HepG2 (cell line): ENCODE results near the gene OOSP3. TPM values are rescaled to one million over a fixed set of nuclear protein-coding genes. Genes with fewer than 3 reads are reported as not detected.

ENCODE experiments used
- ATAC-seq: fragments of 200-7000 bp; cut with Tn5 transposase; 3 replicates; pipeline ENCODE4 v1.9.1; 2020; ENCODE audit warnings: mild to moderate bottlenecking, moderate library complexity
- BruUV-seq: library from RNA; stranded (reverse); fragments of 400-500 nt; replicated peaks from 2 replicates; lab custom pipeline; 2021; lab: Mats Ljungman, UMichigan
- CTCF ChIA-PET: fragments of 300-600 bp; formaldehyde crosslinking; extraction: SDS; loops from one replicate; lab custom pipeline; 2021; ENCODE audit warnings: low total read pairs, inconsistent platforms, low intra/inter-chr PET ratio; lab: Yijun Ruan, JAX
- POLR2A ChIA-PET: fragments of 350-600 bp; sonication (Branson Sonifier 250); formaldehyde crosslinking; loops from one replicate; lab custom pipeline; 2020; ENCODE audit warnings: antibody characterized with exemption, inconsistent platforms; lab: Yijun Ruan, JAX
- DNase-seq: peaks from one replicate; pipeline ENCODE4 v3.0.0-alpha.2; 2015; ENCODE audit warnings: low spot score
- FAIRE-seq: peaks from 3 replicates; lab custom pipeline; 2011; peaks lifted over from hg19 to GRCh38; lab: Jason Lieb, UNC
- H2AFZ ChIP-seq: one replicate; pipeline ENCODE4 v1.6.1; 2011; ENCODE audit warnings: low read length, inconsistent platforms
- H3K27ac ChIP-seq: fragments of 300-600 bp; 3 replicates; pipeline ENCODE4 v1.8.0; 2011; ENCODE audit warnings: mixed run types, mild to moderate bottlenecking, mixed read lengths, low read length, inconsistent platforms; ENCODE audit not compliant: insufficient read depth; ENCODE audit errors: extremely low read length
- H3K27me3 ChIP-seq, 2 experiments: fragments of 200-600 bp in 1 of 2; 2 replicates in 1 of 2; 3 replicates in 1 of 2; pipeline versions ENCODE4 v1.6.0 to v1.8.0; 2011; ENCODE audit warnings: low read length in 2 of 2, mild to moderate bottlenecking in 2 of 2, moderate library complexity in 2 of 2, inconsistent platforms in 1 of 2; ENCODE audit not compliant: insufficient read depth in 2 of 2, control insufficient read depth in 1 of 2
- H3K36me3 ChIP-seq, 2 experiments: fragments of 200-600 bp in 1 of 2; replicated peaks in 1 of 2; 2 replicates in 1 of 2; 3 replicates in 1 of 2; pipeline versions ENCODE4 v1.5.1 to v1.8.0; 2011; ENCODE audit warnings: low read length in 2 of 2, inconsistent platforms in 1 of 2; ENCODE audit not compliant: insufficient read depth in 2 of 2, control insufficient read depth in 1 of 2
- H3K4me1 ChIP-seq: 2 replicates; pipeline ENCODE4 v1.5.1; 2012; ENCODE audit warnings: low read length, inconsistent platforms; ENCODE audit not compliant: insufficient read depth
- H3K4me2 ChIP-seq: 2 replicates; pipeline ENCODE4 v1.6.0; 2011; ENCODE audit warnings: low read depth, low read length, inconsistent platforms
- H3K4me3 ChIP-seq, 3 experiments: fragments of 200-600 bp in 1 of 3; sonication (generic), shearing (Covaris generic) in 1 of 3; replicated peaks in 1 of 3; 2 replicates each; pipeline ENCODE4 v1.5.1; 2011 to 2016; ENCODE audit warnings: low read length in 3 of 3, inconsistent platforms in 2 of 3, low read depth in 2 of 3, mild to moderate bottlenecking in 2 of 3, control low read depth in 1 of 3, mixed read lengths in 1 of 3; ENCODE audit not compliant: insufficient read depth in 1 of 3
- H3K79me2 ChIP-seq: one replicate; pipeline ENCODE4 v1.6.1; 2011; ENCODE audit warnings: low read length, inconsistent platforms; ENCODE audit not compliant: insufficient read depth
- H3K9ac ChIP-seq: 2 replicates; pipeline ENCODE4 v1.6.0; 2011; ENCODE audit warnings: mild to moderate bottlenecking, low read depth, low read length, inconsistent platforms; ENCODE audit not compliant: insufficient read depth
- H3K9me3 ChIP-seq: 2 replicates; pipeline ENCODE4 v1.5.1; 2012; ENCODE audit warnings: mild to moderate bottlenecking, low read length
- H4K20me1 ChIP-seq: 2 replicates; pipeline ENCODE4 v1.6.0; 2011; ENCODE audit warnings: inconsistent platforms, mild to moderate bottlenecking, low read length, moderate library complexity; ENCODE audit not compliant: insufficient read depth
- BCL6 ChIP-seq: IDR thresholded peaks from 2 replicates; pipeline ENCODE4 v1.6.1; 2016; ENCODE audit warnings: missing genetic modification reagents, missing compliant biosample characterization
- FOXK2 ChIP-seq: fragments of 450-650 bp; IDR thresholded peaks from 2 replicates; pipeline ENCODE4 v1.6.1; 2016
- JARID2 ChIP-seq: sonication (generic); formaldehyde crosslinking; IDR thresholded peaks from 2 replicates; pipeline ENCODE4 v1.8.1; 2023; ENCODE audit warnings: missing genetic modification reagents, inconsistent platforms; ENCODE audit not compliant: insufficient replicate concordance
- MTA1 ChIP-seq: sonication (generic); formaldehyde crosslinking; IDR thresholded peaks from 2 replicates; pipeline ENCODE4 v1.4.0; 2020; ENCODE audit warnings: missing genetic modification reagents, mild to moderate bottlenecking, borderline replicate concordance
- NFE2L2 ChIP-seq: fragments of 150-350 bp; IDR thresholded peaks from 2 replicates; pipeline ENCODE4 v1.6.1; 2014; ENCODE audit warnings: low read length
- SAFB2 ChIP-seq: sonication (generic); formaldehyde crosslinking; IDR thresholded peaks from 2 replicates; pipeline ENCODE4 v1.5.1; 2020; ENCODE audit warnings: missing genetic modification reagents, low read depth, mild to moderate bottlenecking, borderline replicate concordance
- SMC3 ChIP-seq: IDR thresholded peaks from 2 replicates; pipeline ENCODE4 v1.6.1; 2011; ENCODE audit warnings: low read length, improper control_type of control experiment
- ZBTB38 ChIP-seq: sonication (generic); formaldehyde crosslinking; IDR thresholded peaks from 2 replicates; pipeline ENCODE4 v1.5.1; 2020; ENCODE audit warnings: mild to moderate bottlenecking, missing genetic modification reagents
- ZKSCAN8 ChIP-seq: IDR thresholded peaks from 2 replicates; pipeline ENCODE4 v1.6.1; 2016; ENCODE audit warnings: borderline replicate concordance, missing genetic modification reagents, missing compliant biosample characterization
- ZNF280D ChIP-seq: sonication (generic); formaldehyde crosslinking; IDR thresholded peaks from 2 replicates; pipeline ENCODE4 v1.5.1; 2020; ENCODE audit warnings: mild to moderate bottlenecking, missing genetic modification reagents
- ZNF546 ChIP-seq: sonication (generic); formaldehyde crosslinking; conservative IDR thresholded peaks from 2 replicates; pipeline ENCODE4 v1.8.1; 2023; ENCODE audit warnings: mild to moderate bottlenecking, missing genetic modification reagents
- ZNF75D ChIP-seq: sonication (generic); formaldehyde crosslinking; IDR thresholded peaks from 2 replicates; pipeline ENCODE4 v1.8.1; 2023; ENCODE audit warnings: missing genetic modification reagents, mild to moderate bottlenecking, borderline replicate concordance
- WGBS: methylation state at CpG from one replicate; pipeline ENCODE4 v1.1.6; 2017; ENCODE audit warnings: low lambda C conversion rate; 5-methylcytosine and 5-hydroxymethylcytosine counted together
- in situ Hi-C: cut with HindIII; loops from 2 replicates; pipeline ENCODE4 v1.10.0; 2017; ENCODE audit warnings: low pct_unique_long_range_greater_than_20kb; ENCODE audit not compliant: extremely low pct_ligation_motif_present
- intact Hi-C: fragments of 100-400 bp; cut with micrococcal nuclease; formaldehyde crosslinking; loops from one replicate; pipeline ENCODE4 v1.10.0; 2022; ENCODE audit not compliant: unreplicated experiment
- polyA plus RNA-seq, 8 experiments: library from polyadenylated mRNA; depleted of rRNA in 3 of 8; stranded (reverse) in 7 of 8; unstranded in 1 of 8; fragments of >200 nt; fragmentation: Illumina TruSeq in 4 of 8; extraction: Trizol in 4 of 8; gene quantifications; 2 replicates each; pipeline versions ENCODE4 v1.2.1 to v1.2.3, GENCODE V29; 2011 to 2016; ENCODE audit warnings: low read depth in 4 of 8, missing spikeins in 1 of 8, mixed read lengths in 1 of 8; ENCODE audit not compliant: insufficient read depth in 1 of 8
- total RNA-seq, 5 experiments: library from RNA; depleted of rRNA; stranded (reverse); fragments of >200 nt; fragmentation: Illumina TruSeq; extraction: Trizol; gene quantifications; 2 replicates each; pipeline ENCODE4 v1.2.3, GENCODE V29; 2016; ENCODE audit warnings: low read depth in 1 of 5
- TF ChIP-seq, protein P1 (sequence below): sonication (generic); formaldehyde crosslinking; IDR thresholded peaks from 2 replicates; pipeline ENCODE4 v1.4.0; 2020; ENCODE audit warnings: mild to moderate bottlenecking, missing genetic modification reagents
- TF ChIP-seq, protein P2 (sequence below): sonication (generic); formaldehyde crosslinking; IDR thresholded peaks from 2 replicates; pipeline ENCODE4 v1.8.0; 2022; ENCODE audit warnings: mild to moderate bottlenecking, missing genetic modification reagents, borderline replicate concordance

OOSP3 gene
- total and polyA plus RNA-seq, 2 of the 13 experiments (the other 11 are each of a cell fraction or from before 2014, with no cell fraction given): not detected

DNA sequence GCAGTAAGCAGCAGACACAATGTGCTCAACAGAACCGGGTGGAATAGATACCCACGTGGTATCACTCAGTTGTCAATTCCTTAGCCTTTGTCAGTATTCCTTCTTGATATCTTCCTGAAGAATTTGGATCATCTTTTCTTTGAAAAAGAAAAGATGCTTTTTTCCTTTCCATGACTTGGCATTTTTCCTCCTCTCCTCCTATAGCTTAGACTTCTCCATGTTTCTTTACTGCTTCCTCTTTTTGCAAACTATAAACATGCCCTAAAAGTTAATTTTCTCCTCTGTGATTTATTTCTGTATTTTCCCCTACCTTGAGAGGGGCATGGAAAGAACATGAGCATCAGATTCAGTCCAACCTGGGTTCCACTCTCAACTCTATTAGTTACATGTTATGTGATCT is 45.0 kb upstream of the OOSP3 start:
- Histone ChIP-seq H3K36me3 (no peaks in the 10 kb centered on the region), H3K27ac (no peak overlapping the region), H3K79me2 (no peaks in the 10 kb centered on the region), H3K4me1 (no peaks in the 10 kb centered on the region), H3K9me3 (no peaks in the 10 kb centered on the region), H2AFZ (no peak overlapping the region), H3K9ac (no peak overlapping the region), H3K4me2 (no peak overlapping the region), H3K27me3 (no peaks in the 10 kb centered on the region), H4K20me1 (no peaks in the 10 kb centered on the region), H3K4me3 (no peak overlapping the region)
- BruUV-seq: no TSS peak
- in situ Hi-C loops: no loop called here
- FAIRE-seq (no peak), DNase-seq (no peak), ATAC-seq (no peak)
- intact Hi-C loops: no loop called here
- TF ChIP-seq BCL6 (CRISPR knock-in tag) (no peak), ZNF280D (CRISPR knock-in tag) (no peak), FOXK2 (no peak), NFE2L2 (peak; percentile 68), SMC3 (no peak)
- 0% methylated on average over 2 of the region's 2 CpGs for WGBS
- ChIA-PET POLR2A (no interaction called here), CTCF (no interaction called here)

- H3K9me3 ChIP-seq: no peaks in the 10 kb centered on the region
- intact Hi-C loops (no loop called here), in situ Hi-C loops (no loop called here)
- no peak overlapping the region for H3K4me3 ChIP-seq
- H3K27me3 ChIP-seq: no peaks in the 10 kb centered on the region
- TF ChIP-seq JARID2 (CRISPR knock-in tag): no peak
- no peak for TF ChIP-seq SAFB2 (CRISPR knock-in tag)
- TF ChIP-seq, protein P1, sequence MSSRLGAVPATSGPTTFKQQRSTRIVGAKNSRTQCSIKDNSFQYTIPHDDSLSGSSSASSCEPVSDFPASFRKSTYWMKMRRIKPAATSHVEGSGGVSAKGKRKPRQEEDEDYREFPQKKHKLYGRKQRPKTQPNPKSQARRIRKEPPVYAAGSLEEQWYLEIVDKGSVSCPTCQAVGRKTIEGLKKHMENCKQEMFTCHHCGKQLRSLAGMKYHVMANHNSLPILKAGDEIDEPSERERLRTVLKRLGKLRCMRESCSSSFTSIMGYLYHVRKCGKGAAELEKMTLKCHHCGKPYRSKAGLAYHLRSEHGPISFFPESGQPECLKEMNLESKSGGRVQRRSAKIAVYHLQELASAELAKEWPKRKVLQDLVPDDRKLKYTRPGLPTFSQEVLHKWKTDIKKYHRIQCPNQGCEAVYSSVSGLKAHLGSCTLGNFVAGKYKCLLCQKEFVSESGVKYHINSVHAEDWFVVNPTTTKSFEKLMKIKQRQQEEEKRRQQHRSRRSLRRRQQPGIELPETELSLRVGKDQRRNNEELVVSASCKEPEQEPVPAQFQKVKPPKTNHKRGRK (CRISPR knock-in tag): no peak
- no peak for TF ChIP-seq ZNF546 (CRISPR knock-in tag)
- no peak for TF ChIP-seq ZNF75D
- no peak for TF ChIP-seq MTA1 (CRISPR knock-in tag)
- no peak for TF ChIP-seq ZBTB38 (CRISPR knock-in tag)
- TF ChIP-seq ZKSCAN8: no peak
- TF ChIP-seq, protein P2, sequence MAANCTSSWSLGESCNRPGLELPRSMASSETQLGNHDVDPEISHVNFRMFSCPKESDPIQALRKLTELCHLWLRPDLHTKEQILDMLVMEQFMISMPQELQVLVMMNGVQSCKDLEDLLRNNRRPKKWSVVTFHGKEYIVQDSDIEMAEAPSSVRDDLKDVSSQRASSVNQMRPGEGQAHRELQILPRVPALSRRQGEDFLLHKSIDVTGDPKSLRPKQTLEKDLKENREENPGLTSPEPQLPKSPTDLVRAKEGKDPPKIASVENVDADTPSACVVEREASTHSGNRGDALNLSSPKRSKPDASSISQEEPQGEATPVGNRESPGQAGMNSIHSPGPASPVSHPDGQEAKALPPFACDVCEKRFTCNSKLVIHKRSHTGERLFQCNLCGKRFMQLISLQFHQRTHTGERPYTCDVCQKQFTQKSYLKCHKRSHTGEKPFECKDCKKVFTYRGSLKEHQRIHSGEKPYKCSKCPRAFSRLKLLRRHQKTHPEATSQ (CRISPR knock-in tag): no peak
- ChIA-PET CTCF (no interaction called here), POLR2A (no interaction called here)
- ATAC-seq (no peak), FAIRE-seq (no peak), DNase-seq (no peak)
- H3K9ac ChIP-seq: no peak overlapping the region
- no peak overlapping the region for H3K4me2 ChIP-seq
- no TSS peak for BruUV-seq
- H2AFZ ChIP-seq: no peak overlapping the region
- H4K20me1 ChIP-seq: no peaks in the 10 kb centered on the region
- no peaks in the 10 kb centered on the region for H3K36me3 ChIP-seq
- H3K79me2 ChIP-seq: no peaks in the 10 kb centered on the region
- no peaks in the 10 kb centered on the region for H3K4me1 ChIP-seq
- H3K27ac ChIP-seq: no peak overlapping the region
Measured at GRCh38 chr11:59839615-59840014, 39.0 kb upstream of the OOSP3 start.
